ENCODE results near the gene BATF2. TPM values are rescaled to one million over a fixed set of nuclear protein-coding genes. Genes with fewer than 3 reads are reported as not detected.

BATF2 gene
- total and polyA plus RNA-seq, 7 donors = 1.7 to 8.4 (median 2.4) TPM

DNA sequence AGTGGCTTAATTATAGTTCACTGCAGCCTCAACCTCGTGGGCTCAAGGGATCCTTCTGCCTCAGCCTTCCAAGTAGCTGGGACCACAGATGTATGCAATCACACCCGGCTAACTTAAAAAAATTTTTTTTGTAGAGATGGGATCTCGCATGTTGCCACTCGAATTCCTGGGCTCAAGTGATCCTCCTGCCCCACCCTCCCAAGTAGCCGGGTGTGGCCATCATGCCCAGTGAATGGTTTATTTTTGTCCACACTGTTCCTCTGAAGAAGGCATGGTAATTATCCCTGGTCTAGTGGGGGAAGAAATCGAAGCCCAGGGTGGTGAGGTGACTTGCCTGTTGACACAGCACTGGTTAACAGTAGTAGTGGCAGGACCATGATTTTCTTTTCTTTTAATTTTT lies 46.1 kb upstream of the BATF2 start:
- peaks cover 26% of the 10 kb centered on the region for H3K4me1 ChIP-seq
- ATAC-seq (no peak), DNase-seq (no peak)
- no peaks in the 10 kb centered on the region for H3K27me3 ChIP-seq (ENCODE audit: insufficient read depth in 3 of 3, low read length in 2 of 3)
- TF ChIP-seq, protein P1, sequence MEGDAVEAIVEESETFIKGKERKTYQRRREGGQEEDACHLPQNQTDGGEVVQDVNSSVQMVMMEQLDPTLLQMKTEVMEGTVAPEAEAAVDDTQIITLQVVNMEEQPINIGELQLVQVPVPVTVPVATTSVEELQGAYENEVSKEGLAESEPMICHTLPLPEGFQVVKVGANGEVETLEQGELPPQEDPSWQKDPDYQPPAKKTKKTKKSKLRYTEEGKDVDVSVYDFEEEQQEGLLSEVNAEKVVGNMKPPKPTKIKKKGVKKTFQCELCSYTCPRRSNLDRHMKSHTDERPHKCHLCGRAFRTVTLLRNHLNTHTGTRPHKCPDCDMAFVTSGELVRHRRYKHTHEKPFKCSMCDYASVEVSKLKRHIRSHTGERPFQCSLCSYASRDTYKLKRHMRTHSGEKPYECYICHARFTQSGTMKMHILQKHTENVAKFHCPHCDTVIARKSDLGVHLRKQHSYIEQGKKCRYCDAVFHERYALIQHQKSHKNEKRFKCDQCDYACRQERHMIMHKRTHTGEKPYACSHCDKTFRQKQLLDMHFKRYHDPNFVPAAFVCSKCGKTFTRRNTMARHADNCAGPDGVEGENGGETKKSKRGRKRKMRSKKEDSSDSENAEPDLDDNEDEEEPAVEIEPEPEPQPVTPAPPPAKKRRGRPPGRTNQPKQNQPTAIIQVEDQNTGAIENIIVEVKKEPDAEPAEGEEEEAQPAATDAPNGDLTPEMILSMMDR (IDR thresholded peaks at IDR 0.05) = no peak
- no peaks in the 10 kb centered on the region for H3K9me3 ChIP-seq
- H3K4me3 ChIP-seq = no peak overlapping the region
- H3K27ac ChIP-seq = no peak overlapping the region
- 67 to 78% (median 77%) methylated on average over 6 of the region's 6 CpGs for WGBS, 3 donors
- peaks cover 6 to 35% of the 10 kb centered on the region in 2 donors for H3K36me3 ChIP-seq (ENCODE audit: insufficient read depth in 1 of 2, low read depth in 1 of 2)
- intact Hi-C loops (cut with DNase I) = loop anchor here (5.0 kb wide), 1 partner anchor 39 kb away; the partner anchor contains the start of genes CDCA5 (in 2 of the 2) and ZFPL1 (in 2 of the 2)

DNA sequence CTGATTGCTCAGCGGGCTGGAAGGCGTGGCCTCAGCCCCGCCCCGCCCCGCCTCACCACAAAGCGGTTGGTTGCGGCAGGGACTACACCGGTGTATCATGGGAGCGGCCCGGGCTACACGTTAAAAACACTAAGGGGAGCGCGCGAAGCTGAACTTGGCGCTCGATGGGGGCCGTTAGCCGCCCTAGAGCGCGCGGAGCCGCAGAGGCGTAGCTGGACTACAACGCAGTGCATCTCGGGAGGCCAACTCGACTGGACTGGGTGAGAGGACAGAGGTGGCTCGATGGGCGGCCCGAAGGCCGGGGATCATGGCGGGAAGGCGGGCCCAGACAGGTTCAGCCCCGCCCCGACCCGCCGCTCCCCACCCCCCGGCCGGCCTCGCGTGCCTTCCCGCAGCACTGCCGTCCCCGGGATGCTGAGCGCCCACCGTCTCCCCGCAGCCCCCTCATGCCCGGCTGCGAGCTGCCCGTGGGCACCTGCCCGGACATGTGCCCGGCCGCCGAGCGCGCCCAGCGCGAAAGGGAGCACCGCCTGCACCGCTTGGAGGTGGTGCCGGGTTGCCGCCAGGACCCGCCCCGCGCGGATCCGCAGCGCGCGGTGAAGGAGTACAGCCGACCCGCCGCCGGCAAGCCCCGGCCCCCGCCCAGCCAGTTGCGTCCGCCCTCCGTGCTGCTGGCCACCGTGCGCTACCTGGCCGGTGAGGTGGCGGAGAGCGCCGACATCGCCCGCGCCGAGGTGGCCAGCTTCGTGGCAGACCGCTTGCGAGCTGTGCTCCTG lies 44.3 kb upstream of the BATF2 start, which contains the start of gene SAC3D1:
Gene SAC3D1 (plus strand): TSS at position 364 of the 776 bp plus-strand sequence. CDS start 83 bp downstream, at position 447.
- H3K4me3 ChIP-seq = peak within 1 kb of the TSS; percentile 95
- ATAC-seq (peak; percentile 94 to 97 (median 94)), DNase-seq (peak; percentile 87 to 95)
- intact Hi-C loops (cut with DNase I) = loop anchor here (5.0 kb wide), 1 partner anchor 41 kb away; the partner anchor contains the start of genes CDCA5 (in 2 of the 2) and ZFPL1 (in 2 of the 2)
- H3K27ac ChIP-seq = peak within 1 kb of the TSS; percentile 93
- TF ChIP-seq, protein P1 (IDR thresholded peaks at IDR 0.05) = no peak
- peaks cover 6 to 52% of the 10 kb centered on the region in 2 donors for H3K36me3 ChIP-seq (ENCODE audit: insufficient read depth in 1 of 2, low read depth in 1 of 2)
- no peaks in the 10 kb centered on the region for H3K27me3 ChIP-seq (ENCODE audit: insufficient read depth in 3 of 3, low read length in 2 of 3)
- WGBS, 3 donors = 0 to 2% (median 1%) methylated on average over 54 to 91 of the region's 91 CpGs
- peaks cover 26% of the 10 kb centered on the region for H3K4me1 ChIP-seq
- H3K9me3 ChIP-seq = no peaks in the 10 kb centered on the region

- H3K27ac ChIP-seq = peak overlapping the region; percentile 93
- peaks cover 6 to 54% of the 10 kb centered on the region in 2 donors for H3K36me3 ChIP-seq (ENCODE audit: insufficient read depth in 1 of 2, low read depth in 1 of 2)
- 6 to 13% (median 8%) methylated on average over 7 of the region's 7 CpGs for WGBS, 3 donors
- ATAC-seq (peak in 1 of 4 donors; percentile 1), DNase-seq (no peak)
- intact Hi-C loops (cut with DNase I) = loop anchor here (5.0 kb wide), 1 partner anchor 42 kb away; the partner anchor contains the start of genes CDCA5 (in 2 of the 2) and ZFPL1 (in 2 of the 2)
- peaks cover 26% of the 10 kb centered on the region for H3K4me1 ChIP-seq
- no peaks in the 10 kb centered on the region for H3K27me3 ChIP-seq (ENCODE audit: insufficient read depth in 3 of 3, low read length in 2 of 3)
- TF ChIP-seq, protein P1 (IDR thresholded peaks at IDR 0.05) = no peak
- peak overlapping the region; percentile 95 for H3K4me3 ChIP-seq
- no peaks in the 10 kb centered on the region for H3K9me3 ChIP-seq
These were observed 43.7 kb upstream of the BATF2 start for GRCh38 chr11:65040520-65040846.

- Histone ChIP-seq H3K9me3 (no peaks in the 10 kb centered on the region), H3K27me3 (ENCODE audit: insufficient read depth in 3 of 3, low read length in 2 of 3) (no peaks in the 10 kb centered on the region), H3K4me1 (peaks cover 13% of the 10 kb centered on the region), H3K27ac (no peak overlapping the region), H3K36me3 (ENCODE audit: insufficient read depth in 1 of 2, low read depth in 1 of 2) (peaks cover 9 to 78% of the 10 kb centered on the region in 2 donors), H3K4me3 (no peak overlapping the region)
- TF ChIP-seq, protein P1 (IDR thresholded peaks at IDR 0.05) = no peak
- intact Hi-C loops (cut with DNase I) = no loop called here
- WGBS, 3 donors = 72 to 80% (median 75%) methylated on average over 6 of the region's 6 CpGs
- ATAC-seq (no peak), DNase-seq (peak; percentile 44 to 65)
These were observed 40.2 kb upstream of the BATF2 start for GRCh38 chr11:65036931-65037330.

Data from psoas muscle (tissue), 8 donors.